HG02610 (cell line): Measurements from ENCODE around the gene RNU2-63P.
"Not testable (repeated sequence)": the region's sequence is repeated elsewhere in the genome, so short reads cannot be mapped to it uniquely, and the experiment has no call there.

Experiments
- ATAC-seq: cut with Tn5 transposase; IDR thresholded peaks from one replicate; pipeline ENCODE4 v1.9.1; 2021; ENCODE audit warnings: mild to moderate bottlenecking, moderate library complexity; ENCODE audit not compliant: unreplicated experiment

The RNU2-63P gene

GRCh38 chr2:87987473-87987872 lies 28.9 kb downstream of the RNU2-63P start:
- not testable (repeated sequence) for ATAC-seq

- not testable (repeated sequence) for ATAC-seq
Measured at GRCh38 chr2:87985902-87986301, 30.4 kb downstream of the RNU2-63P start.

GRCh38 chr2:87981182-87981581 lies 35.2 kb downstream of the RNU2-63P start:
- not testable (repeated sequence) for ATAC-seq

- ATAC-seq, result not testable (repeated sequence)
Measured at GRCh38 chr2:87972385-87972784, 44.0 kb downstream of the RNU2-63P start.
